ENCODE measurements around the gene FGFR3. TPM values are rescaled to one million over a fixed set of nuclear protein-coding genes. Genes with fewer than 3 reads are reported as not detected.

FGFR3 gene
- total RNA-seq, 1 experiment from 2014 or later = 1.9 TPM

DNA sequence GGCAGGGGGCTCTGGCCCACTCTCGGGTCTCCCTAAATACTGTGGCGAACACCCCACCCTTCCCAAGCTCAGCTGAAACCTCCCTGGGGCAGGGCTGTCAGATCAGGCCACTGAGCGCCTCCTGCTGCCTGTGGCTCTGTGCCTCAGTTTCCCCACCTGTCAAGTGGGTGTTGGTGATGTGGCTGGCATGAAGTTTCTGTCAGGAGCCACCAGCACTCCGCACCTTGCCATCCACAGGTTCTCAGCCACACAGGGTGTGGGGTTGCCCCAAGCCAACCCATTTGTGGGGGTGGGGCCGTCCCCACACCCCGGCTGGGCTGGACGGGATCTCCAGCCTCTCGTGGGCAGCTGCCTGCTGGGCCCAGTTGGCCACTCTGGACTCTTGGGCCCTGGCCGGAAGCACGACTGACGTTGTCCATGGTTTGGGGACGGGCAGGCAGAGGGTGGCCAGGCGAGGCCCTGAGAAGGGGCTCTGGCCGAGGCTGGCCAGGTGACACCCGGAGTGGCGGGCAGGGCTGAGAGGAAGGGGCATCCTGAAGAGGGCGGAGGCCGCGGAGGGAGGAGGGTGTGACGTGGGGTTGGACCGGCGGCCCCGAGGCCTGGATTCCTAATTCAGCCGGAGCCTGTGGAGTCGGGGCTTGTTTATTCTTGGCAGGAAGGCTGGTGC is 5.5 kb upstream of the FGFR3 start:
- no peak for DNase-seq (ENCODE audit: low read depth)

DNA sequence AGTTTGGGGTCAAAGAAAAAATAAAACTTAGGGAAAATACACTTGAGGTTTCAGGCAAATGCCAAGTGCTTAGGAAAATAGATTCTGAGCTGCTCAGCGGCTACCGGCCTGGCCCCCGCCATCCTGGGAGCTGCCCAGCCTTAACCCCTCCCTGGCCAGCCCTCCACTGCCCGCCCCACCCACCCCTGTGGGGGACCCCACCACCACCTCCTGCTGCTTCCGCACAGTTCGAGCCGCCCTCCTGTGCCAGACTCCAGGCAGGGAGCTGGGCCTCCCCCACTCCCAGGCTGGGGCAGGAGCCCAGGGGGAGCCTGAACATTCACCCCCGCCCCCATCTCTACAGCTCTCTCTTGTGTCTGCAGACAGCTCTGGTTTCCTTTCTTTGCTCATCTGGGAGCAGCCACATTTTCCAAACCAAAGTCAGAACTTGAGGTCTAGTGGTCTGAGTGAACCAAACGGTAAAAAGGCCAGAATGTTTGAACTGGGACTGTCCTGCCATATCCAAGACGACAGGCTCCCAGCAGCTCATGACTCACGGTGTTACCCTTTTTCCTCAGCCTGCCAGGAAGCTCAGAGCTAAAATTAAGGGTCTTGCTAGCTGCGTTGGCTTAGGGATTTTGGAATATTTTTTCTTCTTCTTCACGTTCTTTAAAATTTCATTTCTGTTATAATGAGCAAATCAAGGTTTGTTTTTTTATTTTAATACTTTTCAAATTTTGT is 4.7 kb upstream of the FGFR3 start:
- DNase-seq (ENCODE audit: low read depth) = no peak

DNA sequence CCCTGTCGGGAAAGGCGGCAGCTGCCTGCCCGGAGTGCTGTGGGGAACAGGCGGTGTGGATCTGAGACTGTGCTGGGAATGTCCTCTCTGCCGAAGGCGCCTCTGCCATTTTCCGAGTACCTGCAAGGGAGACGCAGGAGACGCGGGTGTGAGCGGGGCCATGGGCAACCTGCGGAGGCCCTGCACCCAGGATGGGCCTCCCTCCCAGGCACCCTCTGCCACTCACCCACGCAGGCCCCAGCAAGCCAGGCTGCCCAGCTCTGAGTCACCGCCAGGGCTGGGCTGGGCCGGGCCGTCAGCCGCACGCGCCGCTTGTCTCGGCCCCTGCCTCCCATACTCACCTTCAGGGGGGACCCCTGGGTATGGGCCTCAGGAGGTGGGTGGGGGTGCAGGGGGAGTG is 3.5 kb upstream of the FGFR3 start:
- DNase-seq (ENCODE audit: low read depth) = no peak

GRCh38 chr4:1790005-1790404 is 3.1 kb upstream of the FGFR3 start:
- DNase-seq (ENCODE audit: low read depth) = no peak

DNA sequence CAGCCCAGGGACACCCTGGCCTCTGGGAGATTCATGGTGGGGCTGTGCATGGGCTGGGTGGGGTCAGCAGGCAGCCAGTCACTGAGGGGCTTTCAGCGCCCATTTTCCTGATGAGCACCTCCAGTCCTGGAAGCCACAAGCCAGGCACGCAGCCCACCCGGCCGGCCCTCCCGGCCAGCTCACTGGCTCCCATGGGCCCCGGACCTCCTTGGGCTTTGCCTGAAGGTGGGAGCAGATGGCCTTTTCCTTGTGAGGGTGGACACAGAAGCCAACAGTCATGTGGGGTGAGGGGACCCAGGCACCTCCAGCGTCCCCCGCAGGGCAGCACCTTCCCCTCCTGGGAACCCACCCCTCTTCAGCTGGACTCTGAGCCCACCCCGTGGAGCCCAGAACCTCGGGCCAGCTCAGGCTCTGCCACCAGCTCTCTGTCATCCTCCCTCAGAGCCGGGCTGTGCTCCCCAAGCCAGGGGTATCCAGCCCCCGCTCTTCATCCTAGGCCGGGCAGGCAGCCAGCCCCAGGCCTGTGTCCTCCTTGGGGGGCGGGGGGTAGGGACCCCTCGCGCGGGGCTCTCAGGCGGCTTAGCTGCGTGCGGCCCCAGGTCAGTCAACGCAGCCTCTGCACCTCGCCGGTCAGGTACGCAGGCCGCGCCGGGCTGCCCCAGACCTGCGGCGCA is 798 bp upstream of the FGFR3 start:
- DNase-seq (ENCODE audit: low read depth) = no peak

GRCh38 chr4:1793496-1793840 is 375 bp downstream of the FGFR3 start:
- DNase-seq (ENCODE audit: low read depth) = no peak

DNA sequence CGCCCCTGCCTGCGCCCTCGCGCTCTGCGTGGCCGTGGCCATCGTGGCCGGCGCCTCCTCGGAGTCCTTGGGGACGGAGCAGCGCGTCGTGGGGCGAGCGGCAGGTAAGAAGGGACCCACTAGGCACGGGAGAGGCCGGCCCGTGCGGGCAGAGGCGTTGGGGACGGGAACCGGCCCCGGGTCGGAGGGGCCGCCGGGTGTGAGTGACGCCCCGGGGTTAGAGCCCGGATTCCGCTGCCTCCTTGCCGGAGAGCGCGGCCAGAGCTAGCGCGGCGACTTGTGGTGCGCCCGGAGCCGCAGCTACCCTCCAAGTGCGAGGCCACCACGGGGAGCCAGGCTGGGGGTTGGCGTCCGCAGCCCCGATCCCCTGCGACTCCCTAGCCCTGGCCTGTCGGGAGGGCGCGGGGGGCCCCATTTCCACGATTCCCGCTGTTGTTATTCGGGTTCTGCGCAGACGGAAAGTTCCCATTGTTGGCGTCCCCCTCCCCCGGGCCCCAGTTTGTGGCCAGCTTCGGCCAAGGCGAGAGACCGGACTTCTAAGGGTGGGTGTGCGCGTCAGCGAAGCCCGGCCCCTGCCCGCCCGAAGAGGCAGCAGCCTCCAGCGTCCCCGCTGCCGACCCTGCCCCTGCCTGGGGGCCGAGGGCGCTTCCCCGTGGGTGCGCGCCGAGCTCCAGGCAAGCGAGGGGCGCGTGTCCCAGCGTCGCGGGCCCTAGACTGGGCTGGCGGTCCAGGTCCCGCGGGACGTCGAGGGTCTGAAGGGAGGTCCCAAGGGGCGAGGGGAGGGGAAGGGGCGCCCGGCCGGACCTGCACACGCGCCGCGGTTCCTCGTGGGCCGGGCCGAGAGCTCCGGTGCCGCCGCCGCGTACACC is 1.1 kb downstream of the FGFR3 start:
- DNase-seq (ENCODE audit: low read depth) = no peak

DNA sequence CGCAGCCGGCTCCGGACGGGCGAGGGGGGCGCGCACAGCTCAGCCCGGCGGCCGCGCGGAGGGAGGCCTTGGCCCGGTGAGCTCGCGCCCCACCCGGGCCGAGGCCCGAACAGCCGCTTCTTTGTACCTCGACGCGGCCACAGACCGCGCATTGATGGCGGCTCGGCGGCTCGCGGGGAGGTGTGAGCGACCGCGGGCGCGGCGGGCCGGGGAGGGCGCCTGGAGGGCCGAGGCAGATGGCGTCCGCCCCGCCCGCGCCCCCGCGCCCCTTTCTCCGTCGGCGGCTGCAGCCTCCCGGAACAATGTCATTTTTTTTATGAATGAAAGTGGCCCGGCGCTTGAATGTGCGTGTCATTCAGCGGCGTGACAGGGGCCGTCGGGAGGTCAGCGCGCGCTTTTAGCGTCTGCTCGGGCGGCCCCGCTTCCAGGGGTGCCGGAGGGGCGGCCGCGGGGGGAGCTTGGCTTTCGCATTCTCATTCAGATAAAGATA is 1.8 kb downstream of the FGFR3 start:
- DNase-seq (ENCODE audit: low read depth) = no peak

DNA sequence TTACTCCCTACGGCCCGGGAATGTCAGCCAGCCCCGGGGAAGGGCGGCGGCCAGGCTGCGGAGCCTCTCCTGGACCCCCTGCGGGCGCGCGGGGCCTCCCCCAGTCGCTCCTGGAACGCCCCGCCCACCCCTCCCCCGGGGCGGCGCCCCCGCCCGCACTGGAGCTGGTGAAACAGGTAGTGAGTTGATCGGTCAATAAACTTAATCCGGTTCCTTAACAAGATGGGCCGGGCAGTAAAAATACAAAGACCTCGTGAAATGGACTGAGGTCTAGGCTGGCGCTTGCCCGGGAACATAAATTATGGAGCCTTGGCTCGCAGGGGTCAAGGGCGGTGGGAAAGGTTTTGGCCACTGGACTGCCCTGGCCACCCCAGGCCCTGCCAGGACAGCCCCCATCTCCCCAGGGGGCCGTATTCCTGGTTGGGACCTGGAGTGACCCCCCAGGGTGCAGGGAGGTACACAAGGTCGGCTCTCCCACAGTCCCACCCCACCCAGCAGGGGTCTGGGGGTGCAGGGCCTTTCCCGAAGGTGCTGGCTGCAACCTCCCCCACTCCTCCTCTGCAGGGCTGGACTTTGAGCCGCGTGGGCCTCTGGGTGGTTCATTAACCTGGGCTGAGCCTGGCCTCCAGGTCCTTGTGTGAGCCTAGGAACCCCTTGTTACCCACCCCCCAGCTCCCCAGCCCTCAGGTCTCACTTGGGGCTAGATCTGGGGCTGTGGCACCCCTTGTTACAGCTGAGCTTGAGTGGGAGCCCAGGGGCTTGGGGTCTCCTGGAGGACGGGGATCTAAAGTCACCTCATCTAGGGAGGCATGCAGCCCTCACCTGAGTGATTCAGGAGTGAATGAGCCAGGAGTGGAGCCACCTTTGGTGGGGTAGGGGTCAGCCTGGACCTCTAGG is 2.5 kb downstream of the FGFR3 start:
- DNase-seq (ENCODE audit: low read depth) = no peak

DNA sequence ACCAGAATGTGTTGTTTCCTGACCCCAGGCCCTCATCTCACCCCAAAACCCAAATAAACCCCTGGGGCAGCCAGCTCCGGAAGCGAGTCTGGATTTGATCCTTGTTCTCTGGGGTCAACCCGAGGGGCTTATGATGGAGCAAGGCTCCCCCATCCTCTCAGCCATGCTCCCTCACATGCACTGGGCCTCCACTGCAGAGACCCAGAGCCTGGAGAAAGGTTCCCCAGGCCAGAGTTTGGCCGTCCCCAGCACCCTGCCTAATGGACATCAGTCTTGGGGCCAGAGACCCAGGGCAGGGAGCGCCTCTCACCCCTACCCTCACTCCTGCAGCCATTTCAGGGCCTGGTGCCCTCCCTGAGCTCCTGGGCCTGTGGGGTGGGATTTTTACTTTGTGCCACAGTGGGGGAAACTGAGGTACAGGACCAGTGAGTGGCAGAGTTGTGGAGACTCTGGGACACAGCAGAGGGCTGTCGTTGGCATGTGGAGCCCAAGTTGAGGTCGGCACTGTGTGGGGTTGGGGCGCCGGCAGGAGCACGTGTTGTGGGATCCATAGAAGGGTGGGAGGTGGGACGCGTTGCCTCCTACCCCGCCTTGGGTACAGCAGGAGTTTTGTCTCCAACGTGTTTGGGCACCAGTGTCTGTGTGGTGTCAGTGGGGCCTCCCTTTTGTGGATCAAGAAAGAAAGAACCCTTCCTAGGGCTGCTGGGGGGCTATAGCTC is 3.6 kb downstream of the FGFR3 start:
- DNase-seq (ENCODE audit: low read depth) = no peak

DNA sequence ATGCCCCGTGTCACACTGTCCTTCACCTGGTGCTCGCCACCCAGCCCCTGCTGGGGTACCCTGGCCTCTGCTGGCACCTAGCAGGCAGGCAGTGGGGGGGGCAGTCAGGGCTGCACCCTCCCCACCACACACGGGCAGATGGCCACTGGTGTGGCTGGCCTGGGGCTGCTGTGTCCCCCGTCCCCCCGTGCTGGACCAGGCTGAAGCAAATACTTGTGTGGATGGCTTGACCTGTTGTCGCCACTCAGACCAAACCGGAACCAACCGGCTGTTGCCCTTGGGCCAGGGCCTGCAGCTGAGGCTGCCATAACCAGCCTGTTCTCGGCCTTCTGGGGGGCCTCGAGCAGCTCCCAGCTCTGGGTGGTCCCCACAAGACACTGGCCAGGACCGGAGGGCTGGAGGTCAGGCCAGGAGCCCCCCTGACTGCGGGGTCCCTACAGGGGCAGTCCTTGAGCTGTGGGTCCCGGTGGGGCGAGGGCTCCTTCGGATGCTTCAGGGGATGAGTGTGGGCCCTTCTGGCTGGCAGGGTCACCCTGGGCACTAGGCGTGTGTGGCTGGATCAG is 4.3 kb downstream of the FGFR3 start:
- no peak for DNase-seq (ENCODE audit: low read depth)

- no peak for DNase-seq (ENCODE audit: low read depth)
Observed at GRCh38 chr4:1797861-1798579, 4.9 kb downstream of the FGFR3 start.

GRCh38 chr4:1798580-1799386 is 5.7 kb downstream of the FGFR3 start:
- DNase-seq (ENCODE audit: low read depth) = no peak

GRCh38 chr4:1799387-1800375 is 6.6 kb downstream of the FGFR3 start:
- DNase-seq (ENCODE audit: low read depth) = no peak

DNA sequence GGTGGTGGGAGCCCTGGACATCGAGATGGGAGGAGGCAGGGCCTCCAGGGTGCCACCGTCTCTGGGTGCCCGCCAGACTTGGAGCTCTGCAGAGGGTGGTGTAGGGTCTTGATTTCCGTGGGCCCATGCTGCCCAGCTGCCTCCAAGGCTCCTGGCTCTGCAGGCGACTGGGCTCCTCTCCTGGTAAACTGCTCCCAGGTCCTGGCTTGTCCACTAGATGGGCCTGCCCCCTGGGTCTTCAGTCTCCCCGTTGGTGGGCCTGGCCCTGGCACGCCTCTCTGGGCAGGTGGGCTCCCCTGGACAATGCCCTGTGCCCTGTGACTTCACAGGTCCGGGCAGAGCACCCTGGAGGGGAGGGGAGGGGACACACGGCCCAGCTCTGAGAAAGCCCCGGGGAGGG is 7.7 kb downstream of the FGFR3 start:
- no peak for DNase-seq (ENCODE audit: low read depth)

DNA sequence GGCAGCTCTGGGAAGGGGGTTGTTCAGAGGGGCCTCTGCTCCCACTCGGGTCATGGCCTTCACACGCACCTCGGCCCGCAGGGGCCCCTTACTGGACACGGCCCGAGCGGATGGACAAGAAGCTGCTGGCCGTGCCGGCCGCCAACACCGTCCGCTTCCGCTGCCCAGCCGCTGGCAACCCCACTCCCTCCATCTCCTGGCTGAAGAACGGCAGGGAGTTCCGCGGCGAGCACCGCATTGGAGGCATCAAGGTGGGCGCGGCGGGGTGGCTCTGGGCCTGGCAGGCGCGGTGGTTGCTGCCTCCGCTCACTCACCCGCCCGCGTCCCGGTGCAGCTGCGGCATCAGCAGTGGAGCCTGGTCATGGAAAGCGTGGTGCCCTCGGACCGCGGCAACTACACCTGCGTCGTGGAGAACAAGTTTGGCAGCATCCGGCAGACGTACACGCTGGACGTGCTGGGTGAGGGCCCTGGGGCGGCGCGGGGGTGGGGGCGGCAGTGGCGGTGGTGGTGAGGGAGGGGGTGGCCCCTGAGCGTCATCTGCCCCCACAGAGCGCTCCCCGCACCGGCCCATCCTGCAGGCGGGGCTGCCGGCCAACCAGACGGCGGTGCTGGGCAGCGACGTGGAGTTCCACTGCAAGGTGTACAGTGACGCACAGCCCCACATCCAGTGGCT is 8.3 kb downstream of the FGFR3 start:
- no peak for DNase-seq (ENCODE audit: low read depth)
